GM19438 (cell line): ENCODE results near the gene PCDH12.

Source experiments
- ATAC-seq: cut with Tn5 transposase; IDR thresholded peaks from one replicate; pipeline ENCODE4 v1.9.1; 2021; ENCODE audit warnings: low read depth; ENCODE audit not compliant: unreplicated experiment

PCDH12 gene

DNA sequence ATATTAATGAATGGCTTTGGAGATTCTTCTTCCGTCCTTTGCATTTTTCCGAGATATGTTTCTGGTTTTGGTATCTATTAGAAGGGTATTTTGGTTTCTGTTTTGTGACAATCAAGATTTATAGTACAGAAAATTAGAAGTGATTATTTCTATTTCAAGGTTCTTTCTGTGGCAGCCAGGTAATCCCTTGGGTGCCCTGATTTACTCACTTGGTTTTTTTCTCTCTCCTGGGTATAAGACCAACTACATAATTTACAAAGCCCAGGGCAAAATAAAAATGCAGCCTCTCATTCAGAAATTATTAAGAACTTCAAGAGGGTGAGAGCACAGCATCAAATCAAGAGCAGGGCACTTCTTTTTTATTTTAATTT is 8.9 kb upstream of the PCDH12 start:
- ATAC-seq, result no peak

- no peak for ATAC-seq
Measured at GRCh38 chr5:141966275-141966962, 8.4 kb upstream of the PCDH12 start.

GRCh38 chr5:141965071-141965470 is 7.1 kb upstream of the PCDH12 start:
- no peak for ATAC-seq

DNA sequence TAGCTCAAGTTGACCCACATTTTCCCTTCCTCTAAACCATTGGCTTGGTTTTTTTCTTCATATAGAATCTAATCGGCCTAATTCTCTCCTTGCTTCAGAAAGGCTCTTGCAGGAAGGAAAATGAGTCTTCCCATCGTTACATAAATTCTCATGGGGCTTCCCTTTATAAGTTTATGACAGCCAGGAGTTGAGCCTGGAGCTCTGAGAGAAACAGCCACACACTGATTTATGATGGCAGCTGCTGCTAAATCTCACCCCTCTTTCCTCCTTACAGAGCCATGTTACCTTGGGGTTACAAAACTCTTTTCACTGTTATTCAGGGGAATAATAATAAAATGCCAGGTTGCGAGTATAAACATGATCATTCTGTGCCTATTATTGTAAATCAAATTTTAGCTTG is 5.7 kb upstream of the PCDH12 start:
- no peak for ATAC-seq

DNA sequence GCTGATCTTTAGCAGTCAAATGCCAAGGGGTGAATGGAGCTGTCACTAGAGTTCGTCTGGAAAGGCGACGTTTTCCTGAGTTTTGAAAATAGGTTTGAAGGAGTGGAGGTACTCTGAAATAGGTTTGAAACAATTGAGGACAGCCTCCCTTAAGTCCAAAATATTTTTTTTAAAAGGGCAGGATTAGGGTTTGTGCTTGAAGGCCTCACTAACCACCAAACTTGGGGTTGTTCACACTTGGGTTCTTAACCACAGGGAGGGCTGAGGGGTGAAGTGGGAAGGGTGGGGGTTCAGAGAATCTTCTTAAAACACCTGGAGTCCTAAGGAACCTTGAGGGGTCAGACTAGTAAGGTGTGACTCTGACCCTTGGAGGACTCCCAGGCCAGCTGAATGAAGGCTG is 3.5 kb upstream of the PCDH12 start:
- no peak for ATAC-seq

DNA sequence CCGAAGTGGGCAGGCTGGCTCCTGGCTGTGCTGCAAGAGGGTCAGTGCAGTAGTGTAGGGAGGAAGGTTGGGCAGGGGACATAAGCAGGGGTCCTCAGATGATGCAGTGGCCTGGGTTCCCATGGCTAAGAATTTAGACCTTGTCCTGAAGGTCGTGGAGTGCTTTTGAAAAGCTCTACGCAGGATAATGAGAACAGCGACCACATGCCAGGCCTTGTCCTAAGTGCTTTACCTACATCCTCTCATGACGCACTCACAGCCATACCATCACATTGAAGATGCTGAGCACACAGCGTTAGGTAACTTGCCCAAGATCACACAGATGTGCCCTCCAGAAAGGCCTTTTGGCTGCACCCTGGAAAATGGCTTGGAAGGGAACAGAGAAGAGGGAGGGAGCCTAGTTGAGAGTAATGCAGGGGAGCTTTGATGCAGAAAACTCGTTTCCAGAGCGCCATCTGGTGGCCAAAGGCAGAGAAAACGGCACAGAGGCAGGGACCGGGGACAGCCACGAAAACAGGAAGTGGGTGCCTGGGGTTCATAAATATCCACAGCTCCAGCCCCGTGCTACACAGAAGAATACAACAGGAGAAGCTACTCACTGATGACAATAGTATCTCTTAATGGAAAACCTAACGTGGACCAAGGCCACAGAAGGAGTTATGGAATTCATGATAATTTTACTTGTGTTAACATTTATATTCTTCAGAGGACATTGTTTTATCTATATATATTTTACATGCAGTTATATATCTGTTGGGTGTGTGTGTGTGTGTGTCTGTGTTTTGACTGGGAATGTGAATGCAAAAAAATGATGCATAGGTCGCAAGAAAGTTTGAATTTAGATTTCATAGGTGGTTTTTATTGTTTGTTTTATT is 2.7 kb upstream of the PCDH12 start:
- peak; percentile 83 for ATAC-seq

- ATAC-seq, result no peak
Measured at GRCh38 chr5:141960018-141960417, 2.0 kb upstream of the PCDH12 start.

GRCh38 chr5:141958546-141959172 is 657 bp upstream of the PCDH12 start:
- ATAC-seq, result no peak

DNA sequence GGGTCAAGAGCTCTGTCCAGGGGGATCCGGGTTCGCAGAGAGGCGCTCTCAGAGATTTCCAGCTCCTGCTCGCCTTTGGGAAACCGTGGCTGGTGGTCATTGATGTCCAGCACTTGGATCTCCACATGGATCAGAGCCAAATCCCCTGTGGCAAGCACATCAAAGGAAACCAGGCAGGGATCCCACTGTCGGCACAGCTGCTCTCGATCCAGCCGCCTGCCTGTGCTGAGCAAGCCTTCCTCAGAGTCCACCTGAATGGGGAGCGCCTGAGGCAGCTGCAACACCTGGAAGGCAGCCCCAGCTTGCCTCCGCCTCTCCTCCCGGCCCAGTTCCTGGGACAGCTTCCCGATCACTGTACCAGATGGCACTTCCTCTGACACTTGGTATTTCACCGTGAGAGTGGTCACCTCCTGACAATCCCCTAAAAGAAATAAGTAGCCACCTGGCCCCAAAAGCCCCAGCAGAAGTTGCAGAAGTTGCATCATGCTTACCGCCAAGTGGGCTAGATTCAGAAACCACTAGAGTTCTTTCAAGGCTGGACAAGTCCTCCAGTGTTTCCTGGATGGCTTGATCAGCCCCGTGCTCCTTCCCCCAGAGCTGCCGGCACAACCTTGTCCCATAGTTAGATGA is 520 bp downstream of the PCDH12 start:
- no peak for ATAC-seq

DNA sequence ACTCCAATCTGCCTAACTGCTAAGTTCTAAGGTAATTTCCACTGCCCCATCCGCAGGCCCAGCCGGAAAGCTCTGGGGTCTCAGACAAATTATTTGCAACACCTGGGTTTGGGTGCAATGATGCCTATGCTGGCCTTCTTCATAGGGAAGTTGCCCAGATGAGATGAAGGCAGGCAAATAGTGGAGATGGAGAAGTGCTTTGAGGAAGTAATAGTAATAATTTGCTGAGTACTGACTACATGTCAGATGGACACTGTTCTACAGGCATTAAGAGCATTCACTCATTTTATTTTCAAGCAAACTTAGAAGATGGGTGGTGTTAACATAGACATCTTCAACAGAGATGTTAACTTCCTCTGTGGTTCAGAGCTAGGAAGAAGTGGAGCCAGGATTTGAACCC is 3.8 kb downstream of the PCDH12 start:
- no peak for ATAC-seq

DNA sequence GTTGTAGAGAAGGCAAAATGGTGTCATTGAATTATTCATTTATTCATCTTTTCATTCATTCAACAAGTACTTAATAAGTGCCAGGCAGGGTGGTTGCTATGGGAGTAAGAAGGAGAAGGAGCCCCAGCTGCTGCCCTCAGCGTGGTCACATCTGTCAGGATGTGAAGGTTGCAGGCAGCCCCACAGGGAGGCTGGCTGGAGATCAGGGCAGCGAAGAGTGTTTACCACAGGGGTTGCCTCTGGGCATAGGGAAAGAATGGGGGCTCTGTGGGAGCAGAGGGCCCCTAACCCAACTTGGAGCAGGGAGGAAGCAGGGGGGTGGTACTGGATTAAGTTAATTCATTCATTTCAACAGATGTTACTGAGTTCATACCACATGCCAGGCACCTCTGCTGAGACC is 6.0 kb downstream of the PCDH12 start:
- no peak for ATAC-seq

DNA sequence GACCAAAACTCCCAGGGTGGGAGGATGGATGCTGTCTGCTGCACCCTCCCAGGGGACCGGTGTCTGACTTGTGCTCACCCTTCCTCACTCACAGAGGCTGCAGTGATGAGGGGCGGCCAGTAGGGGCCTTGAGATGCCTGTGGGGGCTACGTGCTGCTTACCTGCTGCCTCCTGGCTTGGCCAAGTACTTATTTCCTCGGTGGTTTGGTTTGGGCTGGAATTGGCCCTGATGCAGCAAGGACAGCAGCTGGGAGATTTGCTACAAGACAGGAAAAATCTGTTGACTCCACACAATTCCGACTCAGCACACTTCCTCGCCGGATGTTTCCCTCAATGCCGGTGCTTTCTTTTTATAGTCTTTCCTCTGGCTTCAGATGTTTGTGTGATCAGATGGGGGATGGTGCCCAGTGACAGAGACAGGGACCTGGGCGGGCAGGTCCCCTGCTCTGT is 6.6 kb downstream of the PCDH12 start:
- ATAC-seq, result peak; percentile 78

DNA sequence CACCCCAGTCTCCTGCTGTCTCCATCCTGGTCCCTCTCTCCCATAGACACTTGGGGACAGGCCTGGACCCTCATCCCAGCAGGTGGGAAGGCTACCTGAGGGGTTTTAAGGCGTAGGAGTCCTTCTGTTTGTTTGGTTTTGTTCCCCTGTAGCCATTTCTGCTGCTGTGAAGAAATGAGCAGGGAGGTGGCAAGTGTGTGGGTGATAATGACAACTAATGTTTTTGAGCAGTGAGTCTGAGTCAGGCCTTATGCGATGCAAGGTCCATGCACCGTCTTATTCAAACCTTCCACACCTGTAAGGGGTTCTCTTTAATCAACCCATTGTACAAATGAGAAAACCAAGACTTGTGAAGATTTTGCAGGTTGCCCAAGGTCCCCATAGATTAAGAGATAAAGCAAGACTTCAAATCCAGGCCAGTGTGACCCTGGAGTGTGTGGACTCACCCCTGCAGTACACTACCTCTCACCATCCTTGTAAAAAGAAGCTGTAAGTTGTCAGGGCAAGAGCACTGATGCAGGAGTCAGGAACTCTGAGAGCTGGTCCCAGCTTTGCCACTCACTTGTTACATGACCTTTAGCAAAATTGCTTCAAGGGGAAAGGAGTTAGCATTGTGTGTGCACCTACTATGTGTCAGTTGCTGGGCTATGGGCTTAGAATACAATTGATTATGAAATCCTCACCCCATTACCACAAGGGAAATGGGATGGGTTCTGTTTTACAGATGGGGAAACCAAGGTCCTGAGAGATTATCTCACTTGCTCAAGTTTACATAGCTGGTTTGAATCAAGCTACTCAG is 7.6 kb downstream of the PCDH12 start:
- ATAC-seq, result no peak

DNA sequence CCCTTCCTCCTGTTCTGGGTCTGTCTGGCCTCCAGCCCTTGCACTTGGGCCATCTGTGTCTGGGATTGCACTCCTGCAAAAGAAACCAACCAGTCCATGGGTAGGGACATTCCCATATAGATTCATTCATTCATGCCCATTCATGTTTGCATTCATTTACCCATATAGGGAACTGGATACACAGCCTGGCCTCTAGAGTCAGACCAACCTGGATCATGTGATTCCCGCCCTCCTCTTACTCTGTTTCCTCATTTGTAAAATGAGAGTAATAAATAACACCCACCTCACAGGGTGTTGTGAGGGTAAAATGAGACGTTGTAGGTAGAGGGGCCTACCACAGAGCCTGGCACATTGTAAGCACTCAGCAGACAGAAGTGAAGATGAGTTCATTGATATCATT is 8.5 kb downstream of the PCDH12 start:
- ATAC-seq, result no peak

DNA sequence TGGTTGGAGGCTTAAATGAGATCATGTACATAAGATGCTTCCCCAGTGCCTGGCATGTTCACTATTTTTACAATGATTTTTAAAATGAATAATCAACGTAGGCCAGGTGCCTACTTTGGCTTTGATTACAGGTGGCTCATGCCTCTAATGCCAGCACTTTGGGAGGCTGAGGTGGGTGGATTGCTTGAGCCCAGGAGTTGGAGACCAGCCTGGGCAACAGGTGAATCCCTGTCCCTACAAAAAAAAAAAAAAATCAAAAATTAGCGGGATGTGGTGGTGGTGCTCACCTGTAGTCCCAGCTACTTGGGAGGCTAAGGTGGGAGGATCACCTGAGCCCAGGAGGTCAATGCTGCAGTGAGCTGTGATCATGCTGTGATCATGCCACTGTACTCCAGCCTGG is 9.2 kb downstream of the PCDH12 start:
- ATAC-seq, result no peak

- ATAC-seq, result no peak
Measured at GRCh38 chr5:141947316-141947715, 10.7 kb downstream of the PCDH12 start.

- ATAC-seq, result no peak
Measured at GRCh38 chr5:141945511-141946051, 12.4 kb downstream of the PCDH12 start.

DNA sequence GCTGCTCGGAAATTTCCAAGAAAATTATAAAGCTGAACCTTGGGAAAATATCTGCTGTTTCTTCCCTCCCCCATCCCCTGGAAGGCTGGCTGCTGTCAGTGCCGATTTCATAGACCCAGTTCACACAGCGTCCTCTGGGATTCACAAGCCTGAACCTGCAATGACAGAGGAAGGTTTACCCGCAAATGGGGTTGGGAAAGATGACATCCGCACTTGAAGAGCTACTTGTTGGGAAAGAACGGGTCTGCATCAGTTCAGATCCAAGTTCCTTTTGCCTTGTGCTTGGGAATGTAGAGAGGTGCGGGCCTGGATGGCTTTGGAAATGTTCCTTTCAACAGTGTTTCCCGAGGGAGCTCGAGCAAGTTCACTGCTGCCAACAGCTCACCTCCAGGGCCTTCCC is 13.9 kb downstream of the PCDH12 start:
- ATAC-seq, result no peak

GRCh38 chr5:141942185-141942857 is 15.7 kb downstream of the PCDH12 start:
- no peak for ATAC-seq

- no peak for ATAC-seq
Measured at GRCh38 chr5:141941779-141942178, 16.2 kb downstream of the PCDH12 start.
